NB4 (cell line): ENCODE measurements around the gene WDR70.

ENCODE experiments used
- DNase-seq: peaks from one replicate; pipeline ENCODE4 v3.0.0; 2010; ENCODE audit warnings: low read depth
- H3K4me3 ChIP-seq: one replicate; pipeline ENCODE4 v1.5.1; 2011; ENCODE audit warnings: mild to moderate bottlenecking, low read depth, low read length, moderate library complexity
- MYC ChIP-seq: IDR thresholded peaks from 2 replicates; pipeline ENCODE4 v1.6.1; 2011; ENCODE audit warnings: low read depth, low read length
- POLR2A ChIP-seq: IDR thresholded peaks from 2 replicates; pipeline ENCODE4 v1.6.1; 2011; ENCODE audit warnings: mild to moderate bottlenecking; ENCODE audit not compliant: insufficient read length; ENCODE audit errors: extremely low read depth
- TF ChIP-seq, protein P1 (sequence below): IDR thresholded peaks from one replicate; pipeline ENCODE4 v1.5.1; 2012; ENCODE audit warnings: low read depth, low read length
- TF ChIP-seq, protein P2 (sequence below): IDR thresholded peaks from 2 replicates; pipeline ENCODE4 v1.6.1; 2011; ENCODE audit warnings: low read depth, low read length

Gene WDR70

DNA sequence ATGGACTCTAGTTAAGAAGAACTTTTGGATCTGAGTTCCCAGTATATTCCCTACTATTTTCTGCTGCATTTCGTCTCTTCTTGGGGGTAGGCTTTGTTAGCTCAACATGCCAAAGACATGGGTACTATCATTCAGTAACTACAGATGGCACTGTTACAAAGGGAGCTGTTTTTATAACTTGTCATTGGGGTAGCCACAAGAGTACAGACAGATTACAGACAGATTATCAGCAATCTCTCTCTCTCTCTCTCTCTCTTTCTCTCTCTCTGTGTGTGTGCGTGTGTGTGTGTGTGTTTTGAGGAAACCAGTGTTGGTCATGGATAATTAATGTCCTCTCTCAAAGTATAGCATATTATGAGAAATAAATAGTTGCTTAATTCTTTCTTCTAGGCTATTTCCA lies 116.1 kb downstream of the WDR70 start:
- H3K4me3 ChIP-seq: no peak overlapping the region
- peak; percentile 12 for DNase-seq
- TF ChIP-seq, protein P1, sequence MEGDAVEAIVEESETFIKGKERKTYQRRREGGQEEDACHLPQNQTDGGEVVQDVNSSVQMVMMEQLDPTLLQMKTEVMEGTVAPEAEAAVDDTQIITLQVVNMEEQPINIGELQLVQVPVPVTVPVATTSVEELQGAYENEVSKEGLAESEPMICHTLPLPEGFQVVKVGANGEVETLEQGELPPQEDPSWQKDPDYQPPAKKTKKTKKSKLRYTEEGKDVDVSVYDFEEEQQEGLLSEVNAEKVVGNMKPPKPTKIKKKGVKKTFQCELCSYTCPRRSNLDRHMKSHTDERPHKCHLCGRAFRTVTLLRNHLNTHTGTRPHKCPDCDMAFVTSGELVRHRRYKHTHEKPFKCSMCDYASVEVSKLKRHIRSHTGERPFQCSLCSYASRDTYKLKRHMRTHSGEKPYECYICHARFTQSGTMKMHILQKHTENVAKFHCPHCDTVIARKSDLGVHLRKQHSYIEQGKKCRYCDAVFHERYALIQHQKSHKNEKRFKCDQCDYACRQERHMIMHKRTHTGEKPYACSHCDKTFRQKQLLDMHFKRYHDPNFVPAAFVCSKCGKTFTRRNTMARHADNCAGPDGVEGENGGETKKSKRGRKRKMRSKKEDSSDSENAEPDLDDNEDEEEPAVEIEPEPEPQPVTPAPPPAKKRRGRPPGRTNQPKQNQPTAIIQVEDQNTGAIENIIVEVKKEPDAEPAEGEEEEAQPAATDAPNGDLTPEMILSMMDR: no peak
- TF ChIP-seq MYC (no peak), POLR2A (no peak)
- TF ChIP-seq, protein P2, sequence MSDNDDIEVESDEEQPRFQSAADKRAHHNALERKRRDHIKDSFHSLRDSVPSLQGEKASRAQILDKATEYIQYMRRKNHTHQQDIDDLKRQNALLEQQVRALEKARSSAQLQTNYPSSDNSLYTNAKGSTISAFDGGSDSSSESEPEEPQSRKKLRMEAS: no peak

DNA sequence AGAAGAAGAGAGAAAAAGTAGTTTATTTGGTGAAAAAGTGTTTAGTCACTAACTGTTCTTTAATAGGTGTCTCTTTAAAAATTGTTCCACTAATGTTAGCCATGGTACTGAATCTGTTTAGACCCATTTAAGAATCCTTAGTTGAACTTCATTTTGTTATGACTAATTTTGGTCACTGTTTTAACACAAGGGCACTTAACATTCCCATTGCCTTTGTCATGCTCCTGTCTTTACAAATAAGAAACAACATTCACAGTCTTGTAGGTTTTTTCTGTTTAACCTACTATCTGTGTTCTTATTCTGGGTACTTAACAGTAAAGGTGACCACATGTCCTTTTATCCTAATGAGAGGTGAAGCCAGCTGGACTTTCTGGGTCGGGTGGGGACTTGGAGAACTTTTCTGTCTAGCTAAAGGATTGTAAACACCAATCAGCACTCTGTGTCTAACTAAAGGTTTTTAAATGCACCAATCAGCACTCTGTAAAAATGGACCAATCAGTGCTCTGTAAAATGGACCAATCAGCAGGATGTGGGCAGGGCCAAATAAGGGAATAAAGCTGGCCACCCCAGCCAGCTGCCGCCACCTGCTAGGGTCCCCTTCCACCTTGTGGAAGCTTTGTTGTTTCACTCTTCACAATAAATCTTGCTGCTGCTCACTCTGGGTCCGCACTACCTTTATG lies 116.7 kb downstream of the WDR70 start:
- DNase-seq: no peak
- TF ChIP-seq, protein P2: no peak
- no peak for TF ChIP-seq POLR2A
- TF ChIP-seq, protein P1: no peak
- TF ChIP-seq MYC: no peak
- H3K4me3 ChIP-seq: no peak overlapping the region

DNA sequence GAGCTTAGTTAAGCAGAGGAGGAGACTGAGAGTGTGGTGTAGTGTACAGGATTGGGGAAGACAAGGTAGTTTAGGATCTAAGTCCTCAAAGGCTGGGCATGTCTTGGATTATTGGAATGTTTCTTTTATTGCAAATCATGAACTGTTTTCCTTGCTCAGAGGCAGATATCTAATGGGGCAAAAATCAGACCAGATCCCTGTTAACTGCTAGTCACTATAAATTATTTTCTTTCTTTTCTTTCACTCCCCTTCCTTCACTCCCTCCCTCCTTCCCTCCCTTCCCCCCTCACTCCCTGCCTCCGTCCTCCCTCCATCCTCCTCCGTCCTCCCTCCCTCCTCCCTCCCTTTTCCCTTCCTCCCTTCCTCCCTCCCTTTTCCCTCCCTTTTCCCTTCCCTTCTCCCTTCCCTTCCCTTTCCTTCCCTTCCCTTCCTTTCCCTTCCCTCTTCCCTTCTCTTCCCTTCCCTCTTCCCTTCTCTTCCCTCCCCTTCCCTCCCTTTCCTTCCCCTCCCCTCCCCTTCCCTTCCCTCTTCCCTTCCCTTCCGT lies 117.9 kb downstream of the WDR70 start:
- no peak for TF ChIP-seq POLR2A
- TF ChIP-seq, protein P1: no peak
- TF ChIP-seq, protein P2: no peak
- no peak for TF ChIP-seq MYC
- no peak for DNase-seq
- H3K4me3 ChIP-seq: no peak overlapping the region

DNA sequence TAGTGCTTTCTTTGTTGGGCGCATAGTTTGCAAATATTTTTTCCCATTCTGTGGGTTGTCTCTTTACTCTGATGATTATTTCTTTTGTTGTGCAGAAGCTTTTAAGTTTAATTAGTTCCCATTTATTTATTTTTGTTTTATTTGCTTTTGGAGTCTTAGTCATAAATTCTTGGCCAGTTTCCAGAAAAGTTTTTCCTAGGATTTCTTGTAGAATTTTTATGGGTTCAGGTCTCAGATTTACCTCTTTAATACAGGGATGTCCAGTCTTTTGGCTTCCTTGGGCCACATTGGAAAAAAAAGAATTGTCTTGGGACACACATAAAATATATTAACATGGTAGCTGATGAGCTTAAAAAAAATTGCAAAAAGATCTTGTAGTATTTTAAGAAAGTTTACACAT lies 122.0 kb downstream of the WDR70 start:
- no peak for DNase-seq
- TF ChIP-seq MYC (no peak), POLR2A (no peak)
- TF ChIP-seq, protein P1: no peak
- TF ChIP-seq, protein P2: no peak

DNA sequence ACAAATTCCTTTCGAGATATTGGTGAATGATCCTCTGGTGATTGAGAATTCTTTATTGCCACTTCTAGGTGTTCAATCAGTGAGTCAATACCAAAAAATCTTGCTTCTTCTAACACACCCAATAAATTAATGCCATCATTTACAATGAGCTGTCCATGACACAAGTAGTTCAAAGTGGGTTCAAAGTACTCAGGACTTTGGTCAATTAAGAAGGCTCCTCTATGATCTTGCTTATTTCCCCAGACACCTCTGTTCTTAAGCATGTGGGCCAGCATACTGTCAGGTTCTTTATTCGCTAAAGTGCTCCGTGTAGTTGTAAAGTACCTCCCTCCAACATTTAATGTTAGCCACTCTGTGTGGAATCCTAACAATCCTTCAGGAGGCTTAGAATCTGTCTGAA lies 127.1 kb downstream of the WDR70 start:
- DNase-seq: no peak
- TF ChIP-seq POLR2A: no peak
- no peak for TF ChIP-seq MYC
- TF ChIP-seq, protein P2: no peak
- TF ChIP-seq, protein P1: no peak
- H3K4me3 ChIP-seq: no peak overlapping the region

More for the DNA sequence above, 122.0 kb downstream of the WDR70 start:
- no peak overlapping the region for H3K4me3 ChIP-seq
